HG02938 (cell line): ENCODE results near the gene B4GALT3.
"Not testable (repeated sequence)": the region's sequence is repeated elsewhere in the genome, so short reads cannot be mapped to it uniquely, and the experiment has no call there.

Experiments used
- ATAC-seq: cut with Tn5 transposase; IDR thresholded peaks from one replicate; pipeline ENCODE4 v1.9.1; 2021; ENCODE audit warnings: mild to moderate bottlenecking, moderate library complexity; ENCODE audit not compliant: unreplicated experiment

B4GALT3 gene

DNA sequence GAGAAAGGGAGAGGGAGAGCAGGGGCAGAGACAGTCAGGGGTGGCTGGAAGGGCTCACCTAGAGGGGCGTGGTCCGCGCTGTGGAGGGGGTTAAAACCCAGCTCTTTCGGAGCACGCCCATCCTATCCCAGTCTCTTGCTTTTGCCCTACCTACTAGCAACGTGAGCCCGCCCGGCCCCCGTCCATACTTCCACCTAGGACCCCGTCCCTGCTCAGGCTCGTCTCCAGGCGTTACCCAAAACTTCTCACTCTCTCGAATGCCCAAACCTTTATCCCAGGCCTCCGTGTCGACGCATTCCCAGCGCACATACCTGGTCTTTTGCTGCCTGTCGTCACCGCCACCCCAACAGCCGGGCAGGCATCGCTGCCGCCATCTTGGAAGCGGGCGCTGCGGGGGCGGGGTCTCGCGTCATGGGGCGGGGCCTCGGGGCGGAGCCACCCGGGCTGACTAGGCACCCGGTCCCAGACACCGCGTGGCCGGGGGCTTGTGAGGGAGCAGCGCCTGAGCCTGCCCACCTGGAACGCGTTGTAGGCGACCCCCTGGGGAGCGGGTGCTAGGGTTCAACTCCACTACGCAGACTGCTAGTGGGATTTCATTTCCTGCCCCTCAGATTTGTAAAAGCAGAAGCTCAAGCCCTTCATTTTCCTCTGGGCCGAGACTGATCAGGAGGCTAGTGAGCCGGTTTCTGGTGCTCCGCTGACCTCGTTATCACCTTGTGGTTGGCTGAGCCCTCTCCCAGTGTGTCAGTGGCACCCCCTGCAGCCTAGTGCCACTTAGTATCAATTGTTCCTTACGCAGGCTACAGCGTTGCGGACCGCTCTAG lies at the start of gene B4GALT3:
Gene B4GALT3 (minus strand): TSS at position 396 of the 824 bp plus-strand sequence. CDS start 1,447 bp downstream, outside the sequence.
- peak; percentile 65 for ATAC-seq

GRCh38 chr1:161226759-161227158 lies 49.5 kb upstream of the B4GALT3 start:
- no peak for ATAC-seq

GRCh38 chr1:161226320-161226711 lies 49.0 kb upstream of the B4GALT3 start:
- ATAC-seq = no peak

- peak; percentile 94 for ATAC-seq
Measured at GRCh38 chr1:161225534-161226319, 48.4 kb upstream of the B4GALT3 start, which contains the start of gene TOMM40L. Gene TOMM40L, plus strand, starts transcription at chr1:161226060. Its CDS starts 430 bp downstream, at chr1:161226490.

DNA sequence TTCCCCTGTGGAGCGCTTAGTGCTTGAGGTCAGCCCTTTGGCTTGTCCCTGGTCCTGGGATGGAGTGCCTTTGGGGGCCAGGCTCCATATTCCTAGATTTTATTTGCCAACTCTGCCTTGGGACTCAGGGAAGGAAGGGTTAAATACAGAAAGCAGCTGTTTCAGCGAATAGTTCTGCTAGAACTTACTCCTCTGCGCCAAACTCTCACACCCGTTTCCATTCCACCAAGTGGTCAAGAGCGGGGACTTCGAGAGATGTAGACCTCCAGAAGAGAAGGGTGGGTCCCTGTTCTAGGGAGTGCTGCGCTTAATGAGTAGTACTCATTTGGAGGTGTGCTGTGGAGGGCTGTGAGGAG lies 47.8 kb upstream of the B4GALT3 start:
- ATAC-seq = no peak

- not testable (repeated sequence) for ATAC-seq
Measured at GRCh38 chr1:161224695-161225087, 47.4 kb upstream of the B4GALT3 start.

GRCh38 chr1:161223805-161224694 lies 46.7 kb upstream of the B4GALT3 start:
- no peak for ATAC-seq

GRCh38 chr1:161222175-161223019 lies 45.1 kb upstream of the B4GALT3 start:
- ATAC-seq = no peak

- no peak for ATAC-seq
Measured at GRCh38 chr1:161220002-161220401, 42.7 kb upstream of the B4GALT3 start.

- no peak for ATAC-seq
Measured at GRCh38 chr1:161219078-161219892, 42.0 kb upstream of the B4GALT3 start.

- no peak for ATAC-seq
Measured at GRCh38 chr1:161218301-161219077, 41.2 kb upstream of the B4GALT3 start.

DNA sequence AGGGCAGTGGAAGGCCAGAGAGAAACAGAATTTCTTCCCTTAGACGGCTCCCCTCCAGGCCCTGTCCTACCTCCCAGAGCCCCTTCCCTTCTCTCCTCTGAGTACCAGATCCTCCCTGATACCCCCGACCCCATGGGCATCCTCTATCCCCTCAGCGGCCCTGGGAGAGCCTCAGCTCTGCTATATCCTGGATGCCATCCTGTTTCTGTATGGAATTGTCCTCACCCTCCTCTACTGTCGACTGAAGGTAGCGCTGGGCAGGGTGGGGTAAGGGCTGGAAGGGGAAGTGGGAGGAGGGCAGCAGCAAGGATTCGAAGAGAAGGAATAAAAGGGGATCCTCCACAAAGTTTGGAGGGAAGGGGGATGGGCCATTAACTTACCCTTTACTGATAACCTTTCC lies 40.5 kb upstream of the B4GALT3 start:
- ATAC-seq = no peak

- peak; percentile 91 for ATAC-seq
Measured at GRCh38 chr1:161216945-161217712, 39.8 kb upstream of the B4GALT3 start.

DNA sequence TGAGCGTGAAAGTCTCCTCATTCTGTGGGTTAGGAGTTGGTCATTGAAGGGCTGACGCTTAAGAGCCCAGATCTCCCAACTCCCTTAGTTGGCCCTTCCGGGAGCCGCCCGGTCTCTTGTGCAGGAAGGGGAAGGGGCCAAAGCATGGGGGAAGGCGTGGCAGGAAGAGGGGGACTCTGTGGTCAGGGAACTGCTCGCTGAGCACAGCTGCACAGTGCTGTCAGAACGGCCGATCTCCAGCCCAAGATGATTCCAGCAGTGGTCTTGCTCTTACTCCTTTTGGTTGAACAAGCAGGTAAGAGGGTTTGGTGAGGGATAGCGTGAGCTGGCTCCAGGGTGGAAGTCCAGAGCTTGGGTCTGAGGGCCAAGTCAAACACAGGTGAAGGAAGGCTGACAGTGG lies 37.8 kb upstream of the B4GALT3 start, which contains the start of gene FCER1G:
Gene FCER1G (plus strand): TSS at position 220 of the 400 bp plus-strand sequence. CDS start 27 bp downstream, at position 247.
- ATAC-seq = no peak

DNA sequence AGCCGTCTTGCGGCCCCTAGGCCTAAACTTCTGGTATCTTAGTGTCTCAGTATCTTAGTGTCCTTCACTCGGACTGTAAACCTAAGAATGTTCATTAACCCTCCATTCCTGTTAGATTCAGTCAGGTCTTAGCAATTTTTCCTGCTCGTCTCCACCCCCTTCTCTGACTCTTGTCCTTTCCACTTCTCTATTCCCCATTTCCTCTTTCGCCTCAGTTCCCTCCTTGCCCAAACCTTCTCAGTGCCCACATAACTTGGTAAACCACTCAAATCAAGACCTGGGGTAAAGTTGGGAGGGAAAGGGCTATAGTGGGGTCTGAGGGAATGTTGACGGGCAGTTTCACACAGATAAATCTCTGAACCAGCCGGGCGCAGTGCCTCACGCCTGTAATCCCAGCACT lies 37.1 kb upstream of the B4GALT3 start:
- ATAC-seq = no peak

GRCh38 chr1:161209790-161210409 lies 32.6 kb upstream of the B4GALT3 start:
- ATAC-seq = peak; percentile 64

- ATAC-seq = no peak
Measured at GRCh38 chr1:161207173-161207572, 29.9 kb upstream of the B4GALT3 start.
